ENCODE data around the gene RFTN1.

The RFTN1 gene

GRCh38 chr3:16467393-16467792 lies 46.1 kb downstream of the RFTN1 start:
- DNase-seq (ENCODE audit: low read depth in 3 of 3): peak in 1 of 3 experiments; percentile 15

GRCh38 chr3:16466822-16467221 lies 46.7 kb downstream of the RFTN1 start:
- no peak for DNase-seq (ENCODE audit: low read depth in 3 of 3)

DNA sequence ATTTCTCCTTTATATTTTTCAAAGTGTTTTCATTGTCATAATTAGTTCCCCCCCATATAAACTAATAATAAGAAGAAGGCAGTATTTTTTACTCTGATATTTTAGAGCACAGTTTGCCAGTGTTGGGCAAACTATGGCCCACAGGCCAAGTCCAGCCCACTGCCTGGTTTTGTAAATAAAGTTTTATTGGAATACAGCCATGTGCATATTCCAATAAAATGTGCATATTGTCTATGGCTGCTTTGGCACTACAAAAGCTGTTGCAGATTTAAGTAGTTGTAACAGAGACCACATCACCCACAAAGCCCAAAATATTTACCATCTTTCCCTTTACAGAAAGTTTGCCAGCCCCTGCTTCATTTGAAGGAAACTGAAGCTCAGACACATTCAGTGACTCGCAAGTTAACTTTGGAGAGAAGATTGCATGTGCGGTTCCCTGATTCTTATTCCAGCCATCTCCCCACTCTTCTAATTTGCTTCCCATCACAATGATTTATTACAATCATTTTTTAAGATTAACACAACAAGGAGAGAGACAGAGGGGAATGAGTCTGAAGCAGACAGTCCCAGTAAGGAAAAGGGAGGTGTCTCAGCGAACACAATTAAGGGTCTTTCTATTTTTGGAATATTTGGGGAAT lies 48.9 kb downstream of the RFTN1 start:
- no peak for DNase-seq (ENCODE audit: low read depth in 3 of 3)

- DNase-seq (ENCODE audit: low read depth in 3 of 3): no peak
Measured at GRCh38 chr3:16463914-16464313, 49.6 kb downstream of the RFTN1 start.

- no peak for DNase-seq (ENCODE audit: low read depth in 3 of 3)
Measured at GRCh38 chr3:16463119-16463518, 50.4 kb downstream of the RFTN1 start.

GRCh38 chr3:16462679-16463078 lies 50.8 kb downstream of the RFTN1 start:
- DNase-seq (ENCODE audit: low read depth in 3 of 3): no peak

DNA sequence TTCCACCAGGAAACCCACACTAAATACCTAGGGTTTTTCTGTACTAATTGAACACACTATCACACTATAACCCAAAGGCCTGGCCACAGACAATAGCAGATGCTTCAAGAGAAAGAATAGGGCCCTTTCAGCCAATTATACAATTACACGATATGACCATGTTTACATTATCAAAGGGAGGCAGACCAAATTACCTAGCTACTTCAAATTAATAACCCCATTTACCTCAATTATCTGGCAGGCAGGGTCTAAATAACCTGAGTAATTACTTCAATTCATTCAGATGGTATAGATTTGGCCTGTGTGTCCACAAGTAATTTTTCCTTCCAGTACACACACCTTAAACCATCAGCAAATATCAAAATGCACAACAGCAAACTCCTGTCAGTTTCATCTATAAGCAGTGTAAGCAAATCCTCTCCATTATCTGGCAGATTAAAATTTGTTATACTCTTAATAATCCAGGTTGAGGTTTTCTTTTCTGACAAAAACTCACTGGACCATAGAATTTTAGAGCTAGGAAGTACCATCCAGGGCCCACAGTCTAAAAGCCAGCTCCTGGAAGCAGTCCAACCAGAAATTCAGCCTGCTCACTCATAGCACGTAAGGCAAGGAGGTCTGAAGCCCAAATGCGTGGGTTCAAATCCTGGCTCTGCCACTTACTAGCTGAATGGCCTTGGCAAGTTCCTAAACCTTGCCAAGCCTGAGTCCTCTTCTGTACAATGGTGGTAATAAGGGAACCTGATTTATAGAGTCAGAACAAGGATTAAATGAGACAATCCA lies 51.8 kb downstream of the RFTN1 start:
- DNase-seq (ENCODE audit: low read depth in 3 of 3): no peak

- DNase-seq (ENCODE audit: low read depth in 3 of 3): no peak
Measured at GRCh38 chr3:16460886-16461285, 52.6 kb downstream of the RFTN1 start.

- DNase-seq (ENCODE audit: low read depth in 3 of 3): no peak
Measured at GRCh38 chr3:16460273-16460672, 53.2 kb downstream of the RFTN1 start.

- DNase-seq (ENCODE audit: low read depth in 3 of 3): no peak
Measured at GRCh38 chr3:16456784-16457415, 56.6 kb downstream of the RFTN1 start.

DNA sequence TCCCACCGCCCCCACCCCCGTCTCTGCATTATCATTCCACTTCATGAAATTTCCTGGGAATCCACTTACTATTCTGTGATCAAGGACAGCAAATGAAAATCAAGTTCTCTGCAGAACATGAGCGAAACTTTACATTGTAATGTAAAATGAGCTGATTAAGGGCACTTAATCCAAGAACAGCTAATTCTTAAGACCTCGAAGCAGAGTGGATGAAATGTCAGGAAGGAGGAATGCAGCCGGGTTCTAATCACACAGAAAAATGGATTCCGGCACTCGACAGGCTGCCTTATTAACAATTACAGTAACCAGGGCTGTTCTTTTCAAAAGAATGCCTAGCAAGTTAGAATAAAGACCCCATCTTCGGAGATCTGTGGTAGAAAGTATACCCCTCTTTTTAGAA lies 57.5 kb downstream of the RFTN1 start:
- DNase-seq (ENCODE audit: low read depth in 3 of 3): no peak

GRCh38 chr3:16455001-16455400 lies 58.5 kb downstream of the RFTN1 start:
- no peak for DNase-seq (ENCODE audit: low read depth in 3 of 3)

- DNase-seq (ENCODE audit: low read depth in 3 of 3): no peak
Measured at GRCh38 chr3:16452261-16452660, 61.2 kb downstream of the RFTN1 start.

DNA sequence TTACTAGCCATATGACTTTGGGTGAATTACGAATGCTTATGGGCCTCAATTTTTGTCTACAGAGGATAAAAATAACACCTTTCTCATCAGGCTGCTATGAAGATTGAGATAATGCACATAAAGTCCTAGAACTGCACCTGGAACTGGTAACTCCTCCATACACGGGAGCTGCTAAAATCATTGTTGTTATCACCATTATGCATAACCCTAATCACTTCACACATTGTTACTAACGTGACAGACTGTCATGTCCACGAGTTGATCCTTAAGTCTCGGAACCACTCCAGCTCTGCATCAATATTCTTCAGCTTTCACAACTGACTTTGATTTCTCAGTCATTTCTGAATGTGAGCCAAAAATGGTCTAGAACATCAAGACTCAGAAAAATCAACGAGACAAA lies 64.1 kb downstream of the RFTN1 start:
- no peak for DNase-seq (ENCODE audit: low read depth in 3 of 3)

DNA sequence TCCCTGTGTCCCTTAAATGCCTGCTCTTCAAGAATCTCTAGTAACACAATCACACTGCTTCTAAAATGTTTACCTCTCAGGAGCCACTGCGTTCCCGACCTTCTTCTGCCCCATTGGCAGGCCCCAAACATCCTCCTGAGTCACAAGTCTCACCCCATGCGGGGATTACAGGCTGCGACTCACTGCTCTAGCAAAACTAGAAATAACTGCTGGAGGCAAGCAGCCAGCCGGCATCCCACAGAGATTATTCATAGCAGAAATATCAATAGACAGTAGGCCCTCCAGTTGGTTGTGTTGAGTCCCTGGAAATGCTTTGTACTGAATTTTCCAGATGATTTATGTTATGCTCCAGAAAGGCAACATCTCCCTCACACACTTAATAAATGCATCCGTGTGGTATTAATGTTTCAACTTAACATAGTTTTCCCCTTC lies 64.8 kb downstream of the RFTN1 start:
- DNase-seq (ENCODE audit: low read depth in 3 of 3): no peak

GRCh38 chr3:16447135-16447534 lies 66.4 kb downstream of the RFTN1 start:
- no peak for DNase-seq (ENCODE audit: low read depth in 3 of 3)

GRCh38 chr3:16444344-16444743 lies 69.2 kb downstream of the RFTN1 start:
- no peak for DNase-seq (ENCODE audit: low read depth in 3 of 3)

DNA sequence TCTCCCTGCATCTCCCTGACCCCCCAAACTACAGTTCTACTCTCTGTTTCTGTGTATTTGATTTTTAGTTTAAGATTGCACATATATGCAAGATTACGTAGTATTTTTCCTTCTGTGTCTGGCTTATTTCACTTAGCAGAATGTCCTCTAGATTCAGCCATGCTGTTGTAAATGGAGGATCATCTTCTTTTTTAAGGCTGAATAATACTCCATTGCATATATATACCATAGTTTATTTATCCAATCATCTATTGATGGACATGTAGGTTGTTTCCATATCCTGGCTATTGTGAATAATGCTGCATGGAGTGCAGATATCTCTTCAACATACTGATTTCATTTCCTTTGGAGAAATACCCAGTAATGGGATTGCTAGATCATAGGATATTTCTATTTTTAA lies 70.8 kb downstream of the RFTN1 start:
- no peak for DNase-seq (ENCODE audit: low read depth in 3 of 3)

DNA sequence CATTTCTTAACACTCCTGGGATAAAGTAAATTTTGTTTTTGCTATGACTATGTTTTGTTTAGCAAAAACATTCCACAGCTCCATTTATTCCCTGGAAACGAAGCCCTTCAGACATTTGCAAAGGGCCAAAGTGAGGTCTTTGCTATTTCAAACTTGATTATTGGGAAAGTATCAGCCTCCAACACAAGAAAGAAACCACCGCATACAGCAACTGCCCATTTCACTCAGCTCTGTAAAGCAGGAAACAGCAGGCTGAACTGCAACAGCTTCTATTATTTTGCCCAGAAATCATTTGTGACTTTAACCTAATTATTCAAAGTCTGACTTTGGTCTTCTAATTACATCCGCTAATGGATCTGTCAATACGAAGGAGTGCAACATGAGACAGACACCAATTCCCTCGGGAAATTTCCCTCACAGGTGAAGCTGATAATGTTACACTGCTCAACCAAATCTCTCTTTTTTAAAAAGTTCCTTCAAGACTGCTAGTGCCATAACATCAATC lies 72.1 kb downstream of the RFTN1 start:
- DNase-seq (ENCODE audit: low read depth in 3 of 3): no peak

GRCh38 chr3:16439848-16440708 lies 73.4 kb downstream of the RFTN1 start:
- DNase-seq (ENCODE audit: low read depth in 3 of 3): no peak

- DNase-seq (ENCODE audit: low read depth in 3 of 3): no peak
Measured at GRCh38 chr3:16439163-16439847, 74.2 kb downstream of the RFTN1 start.
